Ishikawa (cell line): ENCODE results near the gene FAM53B.

ENCODE experiments used
- CEBPB ChIP-seq: IDR thresholded peaks from 2 replicates; pipeline ENCODE4 v1.6.1; 2012
- EP300 ChIP-seq: IDR thresholded peaks from 2 replicates; pipeline ENCODE4 v1.6.1; 2012; ENCODE audit warnings: borderline replicate concordance
- FOXM1 ChIP-seq: IDR thresholded peaks from 2 replicates; pipeline ENCODE4 v1.6.1; 2012; ENCODE audit warnings: low read depth, borderline replicate concordance
- NFIC ChIP-seq: IDR thresholded peaks from 2 replicates; pipeline ENCODE4 v1.6.1; 2012
- RAD21 ChIP-seq: IDR thresholded peaks from 2 replicates; pipeline ENCODE4 v1.6.1; 2012; ENCODE audit warnings: low read depth
- REST ChIP-seq: IDR thresholded peaks from 2 replicates; pipeline ENCODE4 v1.6.1; 2012; ENCODE audit warnings: low read depth, mild to moderate bottlenecking
- TAF1 ChIP-seq: IDR thresholded peaks from 2 replicates; pipeline ENCODE4 v1.6.1; 2012; ENCODE audit warnings: low read depth, mild to moderate bottlenecking
- TEAD4 ChIP-seq: IDR thresholded peaks from 2 replicates; pipeline ENCODE4 v1.6.1; 2012
- YY1 ChIP-seq: IDR thresholded peaks from 2 replicates; pipeline ENCODE4 v1.6.1; 2012; ENCODE audit warnings: low read depth

GRCh38 chr10:124639646-124640045, 104.5 kb downstream of the FAM53B start:
- TF ChIP-seq REST (no peak), TAF1 (no peak), TEAD4 (no peak), RAD21 (no peak), NFIC (no peak), EP300 (no peak), YY1 (no peak), FOXM1 (no peak), CEBPB (no peak)
